Measurements from ENCODE around the gene ZBTB11. TPM values are rescaled to one million over a fixed set of nuclear protein-coding genes. Genes with fewer than 3 reads are reported as not detected.

Gene ZBTB11
- total RNA-seq, 1 experiment from 2014 or later = 14.8 TPM

DNA sequence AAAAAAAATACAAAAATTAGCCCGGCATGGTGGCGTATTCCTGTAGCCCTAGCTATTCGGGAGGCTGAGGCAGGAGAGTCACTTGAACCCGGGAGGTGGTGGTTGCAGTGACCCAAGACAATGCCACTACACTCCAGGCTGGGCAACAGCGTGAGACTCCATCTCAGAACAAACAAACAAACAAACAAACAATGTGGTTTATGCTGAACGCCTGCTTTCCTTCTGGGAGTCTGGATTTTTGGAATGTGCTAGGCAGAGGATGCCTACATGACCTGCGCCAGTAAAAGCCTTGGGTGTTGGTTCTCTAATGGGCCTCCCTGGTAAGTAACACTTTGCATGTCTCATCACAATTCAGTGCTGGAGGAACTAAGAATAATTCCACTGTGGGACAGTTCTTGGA lies 59.5 kb downstream of the ZBTB11 start:
- H2BK120ac ChIP-seq (ENCODE audit: low read depth, low read length, poor library complexity, severe bottlenecking) = no peak overlapping the region
- no peak overlapping the region for H3K4me2 ChIP-seq (ENCODE audit: insufficient read depth, insufficient read length, low read length)
- H2BK5ac ChIP-seq (ENCODE audit: insufficient read length, low read length) = no peak overlapping the region
- no peak overlapping the region for H3T11ph ChIP-seq (ENCODE audit: low read length)
- Mint-ChIP-seq H3K36me3 (ENCODE audit: insufficient read depth in 1 of 3, low read depth in 3 of 3) (no peaks in the 10 kb centered on the region; a peak in 1 of 7 replicates), H3K27me3 (ENCODE audit: low read depth) (no peaks in the 10 kb centered on the region; the same call in 1 of the 2 replicates), H3K27ac (no peak overlapping the region), H3K9me3 (no peaks in the 10 kb centered on the region), H3K4me3 (no peak overlapping the region), H3K4me1 (peaks cover 3 to 4% of the 10 kb centered on the region in 2 experiments; a peak in 3 of 4 replicates)
- no CpG with 5 or more reads among the region's 7 CpGs for WGBS (ENCODE audit: extremely low coverage, insufficient read length, low lambda C conversion rate)
- no peak for DNase-seq
- H2AK5ac ChIP-seq (ENCODE audit: insufficient read length, low read length) = no peak overlapping the region
- H3K9me3 ChIP-seq (ENCODE audit: control insufficient read depth, low read depth, low read length) = no peaks in the 10 kb centered on the region
- no peak overlapping the region for H3K18ac ChIP-seq (ENCODE audit: insufficient read length, low read depth, low read length)
- H4K91ac ChIP-seq (ENCODE audit: insufficient read length, low read depth, low read length) = no peak overlapping the region
- no peak overlapping the region for H2AFZ ChIP-seq (ENCODE audit: low read length)
- no peak overlapping the region for H2BK12ac ChIP-seq (ENCODE audit: insufficient read length, low read depth, low read length)
- H3K79me1 ChIP-seq (ENCODE audit: insufficient read depth, low read depth, low read length, poor library complexity, severe bottlenecking) = no peaks in the 10 kb centered on the region
- no peak overlapping the region for H3K4ac ChIP-seq (ENCODE audit: low read depth, low read length)
- H3K56ac ChIP-seq (ENCODE audit: insufficient read length, low read depth, low read length) = no peak overlapping the region
- no peak overlapping the region for H3K27ac ChIP-seq (ENCODE audit: insufficient read length, low read depth, low read length)
- H3K14ac ChIP-seq (ENCODE audit: insufficient read depth, low read length) = no peak overlapping the region
- no peaks in the 10 kb centered on the region for H3K23me2 ChIP-seq (ENCODE audit: insufficient read length, low read depth, low read length, poor library complexity, severe bottlenecking)
- H2BK20ac ChIP-seq (ENCODE audit: low read depth, low read length, poor library complexity, severe bottlenecking) = no peak overlapping the region
- H3K4me1 ChIP-seq (ENCODE audit: insufficient read depth, low read length) = no peaks in the 10 kb centered on the region
- no peak overlapping the region for H3K9ac ChIP-seq (ENCODE audit: extremely low read depth, insufficient read length, low read length)
- H3K23ac ChIP-seq (ENCODE audit: insufficient read length, low read depth, low read length) = no peak overlapping the region
- no peaks in the 10 kb centered on the region for H3K27me3 ChIP-seq (ENCODE audit: insufficient read depth, low read length)
- H3K79me2 ChIP-seq (ENCODE audit: insufficient read depth, low read length) = no peaks in the 10 kb centered on the region
- H2BK15ac ChIP-seq (ENCODE audit: low read depth, low read length) = no peak overlapping the region
- no peak overlapping the region for H4K8ac ChIP-seq (replicated peaks; ENCODE audit: insufficient read length, low read depth, low read length)
- TF ChIP-seq CTCF (conservative IDR thresholded peaks at IDR 0.05) = no peak
- no peak overlapping the region for H4K5ac ChIP-seq (ENCODE audit: insufficient read length, low read depth, low read length)
- no peaks in the 10 kb centered on the region for H4K20me1 ChIP-seq (ENCODE audit: control insufficient read depth, insufficient read depth, insufficient read length)

Measured in H9 (cell line).